Muscle of arm (tissue), 14 donors: ENCODE data around the gene FAM83F. TPM values are rescaled to one million over a fixed set of nuclear protein-coding genes. Genes with fewer than 3 reads are reported as not detected.
"Not testable (repeated sequence)": the region's sequence is repeated elsewhere in the genome, so short reads cannot be mapped to it uniquely, and the experiment has no call there.

Source experiments
- DNase-seq: peaks from one replicate; pipeline ENCODE4 v3.0.0-alpha.2; 2013
- long read RNA-seq, 11 donors: transcript quantifications; one replicate each; lab custom pipeline, GENCODE V29; 2026
- polyA plus RNA-seq, 12 donors: library from polyadenylated mRNA; unstranded; fragments of 120-200 nt; gene quantifications; one replicate each; pipeline ENCODE4 v1.2.1, GENCODE V29; 2013; ENCODE audit not compliant: insufficient read length in 12 of 12

The FAM83F gene
- polyA plus RNA-seq: 1 to 10 TPM in 2 of 12 donors, under 1 TPM in 9, not detected in 1; 0.03 to 2.4 (median 0.24) TPM
- long read RNA-seq, donor 1, full-length matches to known transcripts: 8 of 8 reads
- long read RNA-seq, donor 1, partial matches to known transcripts: 0 of 8 reads
- long read RNA-seq, donor 1, other reads (novel, unspliced or antisense): 0 of 8 reads
- long read RNA-seq, donor 2, full-length matches to known transcripts: 1 of 1 reads
- long read RNA-seq, donor 2, partial matches to known transcripts: 0 of 1 reads
- long read RNA-seq, donor 2, other reads (novel, unspliced or antisense): 0 of 1 reads
- long read RNA-seq, donor 3: 0 reads
- long read RNA-seq, donor 4: 0 reads
- long read RNA-seq, donor 5: 0 reads
- long read RNA-seq, donor 6: 0 reads
- long read RNA-seq, donor 7: 0 reads
- long read RNA-seq, donor 8: 0 reads
- long read RNA-seq, donor 9: 0 reads
- long read RNA-seq, donor 10: 0 reads
- long read RNA-seq, donor 11: 0 reads

DNA sequence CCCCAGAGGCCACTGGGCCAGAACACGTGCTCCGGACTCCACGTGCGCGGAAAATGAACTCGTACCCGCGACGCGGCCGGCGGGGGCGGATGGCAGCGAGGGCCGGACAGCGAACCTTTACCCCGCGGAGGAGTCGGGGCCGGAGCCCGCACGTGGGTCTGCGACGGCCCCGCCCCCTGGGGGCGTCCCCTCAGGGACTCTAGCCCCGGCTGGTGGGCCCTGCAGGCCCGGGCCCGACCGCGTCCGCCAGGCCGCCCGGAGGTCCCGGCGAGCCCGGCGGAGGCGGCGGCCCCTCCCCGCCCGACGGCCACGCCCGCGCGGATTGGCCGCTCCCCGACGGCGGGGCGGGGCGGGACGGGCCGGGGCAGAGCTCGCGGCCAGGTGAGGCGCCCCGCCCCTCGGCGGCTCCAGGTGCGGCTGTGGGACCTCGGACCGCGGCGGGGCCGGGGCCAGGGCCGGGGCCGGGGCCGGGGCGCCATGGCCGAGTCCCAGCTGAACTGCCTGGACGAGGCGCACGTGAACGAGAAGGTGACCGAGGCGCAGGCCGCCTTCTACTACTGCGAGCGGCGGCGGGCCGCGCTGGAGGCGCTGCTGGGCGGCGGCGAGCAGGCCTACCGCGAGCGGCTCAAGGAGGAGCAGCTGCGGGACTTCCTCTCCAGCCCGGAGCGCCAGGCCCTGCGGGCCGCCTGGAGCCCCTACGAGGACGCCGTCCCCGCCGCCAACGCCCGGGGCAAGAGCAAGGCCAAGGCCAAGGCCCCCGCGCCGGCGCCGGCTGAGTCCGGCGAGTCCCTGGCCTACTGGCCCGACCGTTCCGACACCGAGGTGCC is at the start of gene FAM83F:
Gene FAM83F (plus strand): TSS at position 389 of the 827 bp plus-strand sequence. CDS start 89 bp downstream, at position 478.
- DNase-seq: no peak

DNA sequence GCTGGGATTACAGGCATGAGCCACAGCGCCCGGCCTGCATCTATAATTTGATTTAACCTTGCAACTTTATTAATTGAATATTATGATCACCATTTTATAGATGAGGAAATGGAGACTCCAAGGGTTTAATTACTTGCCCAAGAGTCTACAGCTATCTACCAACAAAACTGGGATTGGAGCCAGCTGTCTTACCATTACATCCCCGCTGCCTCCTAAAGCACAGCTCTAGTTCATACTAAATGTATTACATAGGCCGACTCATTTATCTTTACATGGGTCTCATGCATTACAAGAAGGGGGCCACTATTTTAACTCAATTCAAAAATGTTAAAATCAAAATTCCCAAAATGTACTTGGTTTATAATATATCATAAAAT is 48.6 kb upstream of the FAM83F start:
- DNase-seq: no peak

DNA sequence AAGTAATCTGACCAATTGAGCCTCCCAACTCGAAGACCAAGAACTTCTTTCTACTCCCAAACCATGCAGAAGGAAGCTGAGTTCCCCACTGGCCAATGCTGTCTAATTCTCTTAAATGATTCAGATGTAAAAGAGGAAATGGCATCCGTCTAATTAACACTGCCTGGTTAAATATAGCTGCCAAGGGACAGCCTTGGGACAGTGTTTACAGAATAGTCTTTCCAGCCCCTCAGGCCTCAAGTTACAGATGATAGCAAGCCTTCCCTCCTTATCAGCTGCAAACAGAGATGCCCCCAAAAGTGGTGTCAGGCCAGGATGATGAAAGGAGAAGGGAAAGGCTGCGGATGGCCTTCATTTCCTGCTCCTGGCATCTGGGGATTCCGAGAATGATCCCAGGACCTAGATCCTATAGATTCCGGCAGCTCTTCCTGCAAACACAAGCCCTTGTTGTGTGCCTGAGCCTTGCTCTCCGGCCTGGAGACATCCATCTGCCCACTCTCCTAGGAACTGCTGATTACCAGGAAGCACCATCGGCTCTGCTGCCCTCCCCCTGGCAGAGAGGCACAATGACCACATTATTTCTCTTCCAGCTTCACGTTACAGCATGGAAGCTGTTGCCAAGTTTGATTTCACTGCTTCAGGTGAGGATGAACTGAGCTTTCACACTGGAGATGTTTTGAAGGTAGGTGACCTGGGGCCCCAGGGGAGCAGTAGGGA is 48.1 kb upstream of the FAM83F start:
- DNase-seq: no peak

DNA sequence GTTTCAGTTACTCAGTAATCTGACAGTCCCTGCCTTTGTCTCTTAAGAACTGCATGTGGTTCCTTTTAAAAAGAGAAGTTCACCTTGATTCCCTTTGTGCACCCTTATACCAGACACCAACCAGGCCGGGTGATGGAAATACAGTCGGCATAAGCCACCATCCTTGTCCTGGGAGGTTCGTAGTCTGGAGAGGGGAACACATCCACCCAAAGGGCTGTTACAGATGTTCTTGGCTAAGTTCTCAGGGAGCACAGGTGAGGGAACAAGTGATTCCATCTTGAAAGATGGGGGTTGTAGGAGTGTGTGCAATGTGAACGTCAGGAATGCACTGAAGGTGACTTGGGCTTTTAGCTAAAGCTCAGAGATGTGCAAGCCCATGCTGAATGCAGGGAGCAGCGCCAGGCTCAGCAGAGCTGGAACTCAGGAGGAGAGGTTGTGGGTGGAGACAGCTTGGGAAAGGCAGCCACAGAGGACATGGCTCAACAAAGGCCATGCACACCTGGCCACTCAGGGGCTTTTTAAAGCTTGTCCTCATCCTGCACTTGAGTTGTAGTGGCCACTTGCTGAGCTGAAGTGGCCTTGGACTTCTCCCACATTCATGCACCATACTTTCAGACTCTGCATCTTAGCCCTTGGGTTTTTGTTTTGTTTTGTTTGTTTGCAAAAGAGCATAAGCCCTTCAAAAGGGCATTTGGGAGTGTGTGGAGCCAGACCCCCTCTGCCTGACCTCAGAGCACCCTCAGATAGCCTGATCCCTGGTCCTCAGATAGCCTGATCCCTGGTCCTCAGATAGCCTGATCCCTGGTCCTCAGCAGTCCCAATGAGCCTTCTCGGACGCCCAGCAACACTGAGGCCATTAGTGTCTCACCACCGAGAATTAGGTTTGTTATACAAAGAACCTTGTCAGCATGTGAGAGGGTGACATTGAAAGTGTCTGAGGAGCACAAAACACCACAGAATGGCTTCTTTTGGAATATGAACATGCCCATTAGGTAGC is 47.2 kb upstream of the FAM83F start:
- no peak for DNase-seq

DNA sequence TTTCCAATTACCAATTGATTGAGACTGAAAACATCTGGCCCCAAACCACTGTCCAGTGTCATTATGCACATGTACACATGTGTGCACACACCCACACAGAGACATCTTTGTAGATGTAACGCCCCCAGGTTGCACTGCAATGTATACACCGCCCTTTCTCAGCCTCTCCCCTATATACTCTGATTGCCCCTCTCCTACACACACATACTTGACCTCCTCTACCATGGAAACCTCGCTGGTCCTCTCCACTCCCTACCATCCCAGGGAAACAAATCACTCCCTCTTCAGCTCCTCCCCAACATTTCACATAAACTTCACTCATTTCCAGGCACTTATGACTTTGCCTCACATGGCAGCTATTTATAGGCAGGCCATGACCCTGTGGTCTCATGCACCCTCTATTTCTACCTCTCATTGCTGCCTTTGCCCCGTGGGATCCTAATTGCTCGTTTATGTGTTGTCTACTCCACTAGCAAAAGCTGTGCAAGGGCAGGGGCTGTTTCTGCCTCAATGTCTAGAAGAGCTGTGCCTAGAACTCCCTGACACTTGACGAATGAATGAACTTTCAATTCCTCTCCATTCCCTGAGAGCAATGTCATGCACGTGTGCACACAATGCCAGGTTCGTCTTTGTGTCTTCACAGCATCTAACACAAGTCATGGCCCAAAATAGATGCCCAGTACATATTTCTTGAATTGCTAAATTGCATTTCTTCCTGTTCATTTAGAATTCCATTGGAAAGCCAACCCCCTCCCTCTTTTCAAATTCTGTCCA is 44.6 kb upstream of the FAM83F start:
- DNase-seq: no peak

DNA sequence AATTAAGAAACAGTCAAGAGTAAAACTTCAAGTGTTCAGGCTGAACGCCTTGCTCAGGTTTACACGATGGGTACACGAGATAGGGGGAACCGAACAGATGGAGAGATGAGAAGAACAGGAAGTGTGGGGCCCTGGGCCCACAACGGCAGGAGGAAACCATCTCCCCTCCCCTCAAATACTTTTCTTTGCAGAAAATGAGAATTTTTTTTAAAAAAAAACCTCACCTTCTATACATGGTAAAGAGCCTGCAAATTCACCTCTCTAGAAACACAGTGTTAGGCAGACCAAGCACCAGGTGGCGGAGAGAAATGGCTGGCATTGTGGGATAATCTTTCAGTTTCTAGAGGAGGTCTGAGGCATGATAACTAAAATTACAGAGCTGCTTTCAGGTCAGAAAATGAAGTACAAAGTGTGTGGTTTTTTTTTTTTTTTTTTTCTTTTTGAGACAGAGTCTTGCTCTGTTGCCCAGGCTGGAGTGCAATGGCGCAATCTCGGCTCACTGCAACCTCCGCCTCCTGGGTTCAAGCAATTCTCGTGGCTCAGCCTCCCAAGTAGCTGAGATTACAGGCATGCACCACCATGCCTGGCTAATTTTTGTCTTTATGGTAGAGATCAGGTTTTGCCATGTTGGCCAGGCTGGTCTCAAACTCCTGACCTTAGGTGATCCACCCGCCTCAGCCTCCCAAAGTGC is 43.0 kb upstream of the FAM83F start:
- not testable (repeated sequence) for DNase-seq

DNA sequence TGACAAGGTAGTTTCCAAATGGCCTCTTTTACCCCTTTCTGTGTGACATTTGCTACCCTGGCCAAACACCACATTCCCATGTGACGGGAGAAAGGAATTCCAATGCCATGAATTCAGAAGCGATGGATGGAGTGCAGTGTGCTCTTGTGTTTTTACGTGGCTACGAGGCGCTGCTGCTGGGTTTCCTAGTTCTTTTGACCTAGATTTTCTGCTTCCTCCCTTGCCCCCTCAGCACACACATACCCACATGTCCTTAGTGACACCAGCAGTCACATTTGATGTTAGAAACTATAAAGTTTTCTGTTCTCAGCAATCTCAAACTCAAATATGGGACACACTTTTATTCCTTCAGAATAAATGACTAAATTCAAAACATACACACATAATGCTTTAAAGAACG is 42.4 kb upstream of the FAM83F start:
- DNase-seq: no peak

DNA sequence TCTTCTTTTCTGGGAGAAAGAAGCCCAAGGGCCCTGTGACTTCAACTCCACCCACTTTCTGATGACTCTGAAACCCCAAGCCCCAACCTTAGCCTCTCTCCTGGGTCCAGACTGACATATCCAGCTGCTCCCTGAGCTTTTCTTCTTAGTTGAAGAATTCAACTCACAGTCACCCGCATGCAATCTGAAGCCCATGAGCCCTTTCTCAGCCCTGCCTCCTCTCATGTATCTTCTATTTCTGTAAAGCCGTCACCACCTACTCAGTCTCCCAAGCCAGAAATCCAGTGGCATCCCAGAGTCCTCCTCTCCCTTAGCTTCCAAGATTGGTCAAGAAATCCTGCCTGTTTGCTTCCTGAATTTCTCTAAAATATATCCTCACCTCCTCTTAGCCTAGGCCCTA is 41.7 kb upstream of the FAM83F start:
- DNase-seq: no peak

DNA sequence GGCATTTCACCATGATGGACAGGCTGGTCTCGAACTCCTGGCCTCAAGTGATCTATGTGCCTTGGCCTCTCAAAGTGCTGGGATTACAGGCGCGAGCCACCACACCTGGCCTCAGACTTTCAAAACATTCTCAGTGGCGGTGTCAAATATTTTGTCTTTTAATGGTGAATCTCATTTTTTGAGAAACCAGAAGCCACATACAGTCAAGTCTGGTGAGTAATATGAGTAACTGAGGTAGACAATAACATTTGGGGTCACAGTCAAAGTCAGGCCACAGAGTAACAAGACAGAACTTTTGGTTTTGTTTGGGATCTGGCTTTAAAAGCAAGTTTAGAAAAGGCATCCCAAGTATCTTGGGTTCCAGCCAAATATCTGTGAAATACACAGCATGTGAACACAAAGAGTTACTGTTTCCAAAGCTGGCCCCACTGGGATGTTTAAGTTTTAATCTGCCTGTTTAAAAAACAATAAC is 40.1 kb upstream of the FAM83F start:
- peak; percentile 35 for DNase-seq

DNA sequence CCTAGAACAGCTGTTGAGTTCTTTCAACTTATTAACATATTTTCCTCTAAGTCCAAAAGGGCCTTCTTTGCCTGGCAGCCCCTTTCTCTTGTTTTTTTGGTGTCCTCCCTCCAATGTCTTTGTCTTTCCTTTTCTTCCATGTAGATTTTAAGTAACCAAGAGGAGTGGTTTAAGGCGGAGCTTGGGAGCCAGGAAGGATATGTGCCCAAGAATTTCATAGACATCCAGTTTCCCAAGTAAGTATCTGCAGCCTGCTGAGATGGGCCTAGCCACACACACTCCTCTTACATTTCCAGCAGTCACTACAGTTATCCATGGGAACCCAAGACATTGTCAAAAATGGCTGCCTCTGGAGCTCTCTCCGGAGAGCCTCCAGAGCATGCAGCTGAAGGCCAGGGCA is 39.1 kb upstream of the FAM83F start:
- DNase-seq: no peak

DNA sequence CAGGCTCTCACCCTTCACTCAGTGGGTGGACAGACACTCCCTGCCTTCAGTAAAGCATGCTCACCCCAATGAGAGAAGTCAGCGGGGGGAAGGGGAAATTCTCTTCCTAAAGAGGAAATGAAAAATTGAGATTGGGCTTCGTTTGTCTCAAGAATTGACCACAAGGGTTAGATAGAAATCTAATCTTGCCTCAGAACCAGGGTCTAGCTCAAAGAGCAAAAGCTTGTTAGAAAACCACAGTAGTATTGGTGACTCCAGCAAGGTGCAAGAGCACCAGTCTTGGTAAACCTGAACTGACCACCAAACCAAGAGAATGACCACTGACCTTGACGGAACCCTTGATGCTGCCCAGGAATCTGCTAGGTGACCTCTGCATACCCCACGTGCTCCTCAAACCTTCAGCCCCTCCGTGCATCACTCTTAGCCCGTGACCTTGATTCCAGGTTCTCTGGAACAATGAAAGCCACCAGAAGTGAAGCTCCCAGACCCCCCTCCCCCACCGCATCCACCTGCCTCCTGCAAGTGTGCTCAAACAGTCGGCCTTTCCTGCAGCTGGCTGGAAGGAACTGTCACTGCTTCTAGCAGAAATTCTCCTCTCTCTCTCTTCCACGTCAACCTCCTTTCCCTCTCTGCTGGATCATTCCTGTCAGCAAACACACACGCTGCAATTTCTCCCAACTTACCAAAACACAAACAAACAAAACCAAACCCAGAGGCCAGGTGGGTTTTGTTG is 37.7 kb upstream of the FAM83F start:
- DNase-seq: no peak

DNA sequence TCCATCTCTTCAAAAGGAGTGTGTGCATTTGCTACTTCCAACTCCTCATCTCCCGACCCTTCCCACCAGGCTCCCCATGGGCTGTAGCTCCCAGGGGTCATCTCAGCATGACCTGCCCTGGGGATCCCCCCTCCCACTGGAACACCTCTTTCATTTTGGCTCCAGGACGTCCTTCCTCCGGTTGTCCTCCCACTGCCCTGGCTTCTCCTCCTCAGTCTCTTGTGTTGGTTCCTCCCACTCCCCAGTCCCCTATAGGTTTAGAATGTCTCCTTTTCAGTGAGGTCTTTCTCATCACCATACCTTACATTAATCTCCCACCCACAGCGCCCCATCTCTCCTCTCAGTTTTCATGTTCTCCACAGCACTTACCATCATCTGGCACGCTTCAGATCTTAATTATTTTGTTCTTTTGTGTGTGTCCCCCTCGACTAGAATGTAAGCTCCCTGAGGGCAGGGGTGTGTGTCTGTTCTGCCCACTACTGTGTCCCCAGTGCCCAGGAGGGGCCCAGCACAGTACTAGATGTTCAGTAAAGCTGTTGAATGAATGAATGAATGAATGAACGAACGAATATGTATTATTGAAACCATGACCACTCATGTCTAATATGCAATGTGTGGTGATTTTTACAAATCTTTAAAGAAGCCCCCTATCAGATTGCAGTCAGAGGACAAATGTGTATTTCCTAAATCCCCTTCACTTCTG is 36.6 kb upstream of the FAM83F start:
- DNase-seq: no peak

DNA sequence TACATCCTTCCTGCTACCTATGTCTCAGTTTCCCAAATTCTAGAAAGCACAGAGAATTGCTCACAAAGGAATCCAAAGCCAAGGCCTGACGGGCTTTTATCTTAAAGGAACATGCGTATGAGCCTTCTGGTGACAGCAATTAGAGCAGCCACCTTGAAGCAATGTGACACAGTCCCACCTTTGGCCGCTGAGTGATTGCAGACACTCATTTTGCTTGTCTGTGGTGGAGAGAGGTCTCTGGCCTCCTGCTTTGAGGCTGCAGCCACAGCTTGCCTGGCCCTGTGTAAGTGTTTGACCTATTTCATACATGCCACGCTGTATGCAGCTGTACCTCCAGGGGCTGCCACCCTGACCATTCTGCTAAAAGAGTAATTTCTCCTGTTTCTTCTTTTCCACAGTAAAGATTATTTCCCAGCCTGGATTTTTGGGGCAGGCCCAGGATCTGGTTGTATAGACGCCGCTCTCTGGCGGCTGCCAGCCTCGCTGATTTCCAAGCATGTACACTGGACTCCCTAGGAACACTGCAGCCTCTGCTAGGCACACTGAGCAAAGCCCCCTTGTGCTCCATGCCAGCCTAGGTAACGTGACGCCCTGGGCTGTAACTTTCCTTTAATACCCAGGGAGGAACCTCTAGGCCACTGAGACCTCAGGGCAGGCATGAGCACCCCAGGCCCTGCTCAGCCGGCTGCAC is 35.7 kb upstream of the FAM83F start:
- DNase-seq: no peak

DNA sequence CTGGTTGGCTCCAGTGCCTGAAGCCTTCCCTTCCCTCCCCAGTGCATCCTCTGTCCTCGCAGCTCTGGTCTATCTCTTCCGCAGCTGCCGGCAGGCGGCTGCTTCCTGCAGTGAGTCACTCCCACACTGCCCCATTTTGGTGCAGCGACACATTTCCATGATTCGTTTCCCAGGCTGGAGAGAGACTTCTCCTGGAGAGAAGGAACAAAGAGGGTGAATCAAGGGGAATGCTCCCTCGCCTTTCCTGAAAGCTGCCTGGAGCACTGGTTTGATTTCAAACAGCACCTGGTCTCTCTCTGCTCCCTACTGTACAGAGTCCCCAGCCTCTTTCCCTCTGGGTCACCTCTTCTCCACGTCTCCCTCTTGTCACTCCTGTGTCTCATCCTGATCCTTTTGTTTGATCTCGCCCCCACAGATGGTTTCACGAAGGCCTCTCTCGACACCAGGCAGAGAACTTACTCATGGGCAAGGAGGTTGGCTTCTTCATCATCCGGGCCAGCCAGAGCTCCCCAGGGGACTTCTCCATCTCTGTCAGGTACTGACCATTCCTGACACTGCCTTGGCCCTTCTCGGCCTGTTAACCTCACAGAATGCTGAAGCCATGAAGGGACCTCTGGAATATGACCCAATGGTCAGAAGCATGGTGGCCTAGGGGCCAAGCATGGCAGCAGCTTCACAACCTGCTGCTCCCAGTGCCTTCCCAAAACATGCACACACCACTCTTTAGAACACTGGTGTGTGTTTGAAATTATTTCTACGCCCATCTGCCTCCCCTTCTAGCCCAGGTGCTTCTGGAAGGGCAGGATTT is 34.9 kb upstream of the FAM83F start, which contains the start of gene TMA7B:
Gene TMA7B (plus strand): TSS at position 758 of the 808 bp plus-strand sequence. CDS start 3,978 bp downstream, outside the sequence.
- DNase-seq: no peak

DNA sequence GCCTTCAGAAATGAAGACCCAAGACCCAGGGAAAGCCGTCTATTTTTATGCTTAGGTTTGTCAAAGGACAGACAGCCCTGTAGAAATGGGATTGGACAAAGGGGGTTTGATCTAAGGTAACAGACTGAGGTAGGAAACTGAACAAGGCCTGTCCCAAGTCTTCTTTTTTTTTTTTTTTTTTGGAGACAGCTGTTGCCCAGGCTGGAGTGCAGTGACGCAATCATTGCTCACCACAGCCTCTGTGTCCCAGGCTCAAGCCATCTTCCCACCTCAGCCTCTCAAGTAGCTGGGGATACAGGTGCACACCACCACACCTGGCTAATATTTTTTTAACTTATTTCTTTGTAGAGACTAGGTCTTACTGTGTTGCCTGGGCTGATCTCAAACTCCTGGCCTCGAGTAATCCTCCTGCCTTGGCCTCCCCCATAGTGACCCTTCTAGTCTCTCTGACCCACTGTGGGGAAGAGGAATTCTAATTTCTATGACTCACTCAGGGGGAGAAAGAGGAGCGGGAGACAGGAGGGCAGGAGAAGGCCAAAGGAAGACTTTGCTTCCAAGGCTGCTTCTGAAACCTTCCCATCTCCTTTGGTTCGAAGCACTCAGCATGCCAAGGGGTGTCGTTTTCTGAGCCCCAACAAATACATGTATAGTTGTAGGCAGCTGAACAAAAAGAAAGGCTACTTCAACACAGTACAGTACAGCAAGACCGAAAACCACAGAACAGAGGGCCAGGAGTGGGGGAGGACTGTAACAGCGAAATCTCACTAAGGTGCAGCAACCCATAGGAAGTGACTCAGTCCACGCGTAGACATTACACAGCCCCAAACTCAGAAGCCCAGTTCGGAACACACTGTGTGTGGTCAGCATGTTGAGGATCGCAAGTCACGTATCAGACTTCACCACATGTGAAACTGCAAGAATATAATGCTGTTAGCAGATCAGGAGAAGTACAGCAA is 33.7 kb upstream of the FAM83F start:
- DNase-seq: no peak
